HepG2 (cell line): Measurements from ENCODE around the gene SSR2. TPM values are rescaled to one million over a fixed set of nuclear protein-coding genes. Genes with fewer than 3 reads are reported as not detected.

Source experiments
- ATAC-seq: fragments of 200-7000 bp; cut with Tn5 transposase; 3 replicates; pipeline ENCODE4 v1.9.1; 2020; ENCODE audit warnings: mild to moderate bottlenecking, moderate library complexity
- BruUV-seq: library from RNA; stranded (reverse); fragments of 400-500 nt; replicated peaks from 2 replicates; lab custom pipeline; 2021; lab: Mats Ljungman, UMichigan
- CTCF ChIA-PET: fragments of 300-600 bp; formaldehyde crosslinking; extraction: SDS; loops from one replicate; lab custom pipeline; 2021; ENCODE audit warnings: low total read pairs, inconsistent platforms, low intra/inter-chr PET ratio; lab: Yijun Ruan, JAX
- POLR2A ChIA-PET: fragments of 350-600 bp; sonication (Branson Sonifier 250); formaldehyde crosslinking; loops from one replicate; lab custom pipeline; 2020; ENCODE audit warnings: antibody characterized with exemption, inconsistent platforms; lab: Yijun Ruan, JAX
- DNase-seq: peaks from one replicate; pipeline ENCODE4 v3.0.0-alpha.2; 2015; ENCODE audit warnings: low spot score
- FAIRE-seq: peaks from 3 replicates; lab custom pipeline; 2011; peaks lifted over from hg19 to GRCh38; lab: Jason Lieb, UNC
- H2AFZ ChIP-seq: one replicate; pipeline ENCODE4 v1.6.1; 2011; ENCODE audit warnings: low read length, inconsistent platforms
- H3K27ac ChIP-seq: fragments of 300-600 bp; 3 replicates; pipeline ENCODE4 v1.8.0; 2011; ENCODE audit warnings: mixed run types, mild to moderate bottlenecking, mixed read lengths, low read length, inconsistent platforms; ENCODE audit not compliant: insufficient read depth; ENCODE audit errors: extremely low read length
- H3K27me3 ChIP-seq, 2 experiments: fragments of 200-600 bp in 1 of 2; 2 replicates in 1 of 2; 3 replicates in 1 of 2; pipeline versions ENCODE4 v1.6.0 to v1.8.0; 2011; ENCODE audit warnings: low read length in 2 of 2, mild to moderate bottlenecking in 2 of 2, moderate library complexity in 2 of 2, inconsistent platforms in 1 of 2; ENCODE audit not compliant: insufficient read depth in 2 of 2, control insufficient read depth in 1 of 2
- H3K36me3 ChIP-seq, 2 experiments: fragments of 200-600 bp in 1 of 2; replicated peaks in 1 of 2; 2 replicates in 1 of 2; 3 replicates in 1 of 2; pipeline versions ENCODE4 v1.5.1 to v1.8.0; 2011; ENCODE audit warnings: low read length in 2 of 2, inconsistent platforms in 1 of 2; ENCODE audit not compliant: insufficient read depth in 2 of 2, control insufficient read depth in 1 of 2
- H3K4me1 ChIP-seq: 2 replicates; pipeline ENCODE4 v1.5.1; 2012; ENCODE audit warnings: low read length, inconsistent platforms; ENCODE audit not compliant: insufficient read depth
- H3K4me2 ChIP-seq: 2 replicates; pipeline ENCODE4 v1.6.0; 2011; ENCODE audit warnings: low read depth, low read length, inconsistent platforms
- H3K4me3 ChIP-seq, 3 experiments: fragments of 200-600 bp in 1 of 3; sonication (generic), shearing (Covaris generic) in 1 of 3; replicated peaks in 1 of 3; 2 replicates each; pipeline ENCODE4 v1.5.1; 2011 to 2016; ENCODE audit warnings: low read length in 3 of 3, inconsistent platforms in 2 of 3, low read depth in 2 of 3, mild to moderate bottlenecking in 2 of 3, control low read depth in 1 of 3, mixed read lengths in 1 of 3; ENCODE audit not compliant: insufficient read depth in 1 of 3
- H3K79me2 ChIP-seq: one replicate; pipeline ENCODE4 v1.6.1; 2011; ENCODE audit warnings: low read length, inconsistent platforms; ENCODE audit not compliant: insufficient read depth
- H3K9ac ChIP-seq: 2 replicates; pipeline ENCODE4 v1.6.0; 2011; ENCODE audit warnings: mild to moderate bottlenecking, low read depth, low read length, inconsistent platforms; ENCODE audit not compliant: insufficient read depth
- H3K9me3 ChIP-seq: 2 replicates; pipeline ENCODE4 v1.5.1; 2012; ENCODE audit warnings: mild to moderate bottlenecking, low read length
- H4K20me1 ChIP-seq: 2 replicates; pipeline ENCODE4 v1.6.0; 2011; ENCODE audit warnings: inconsistent platforms, mild to moderate bottlenecking, low read length, moderate library complexity; ENCODE audit not compliant: insufficient read depth
- CAMTA2 ChIP-seq: sonication (generic); formaldehyde crosslinking; IDR thresholded peaks from 2 replicates; pipeline ENCODE4 v1.4.0; 2020; ENCODE audit warnings: mild to moderate bottlenecking, missing genetic modification reagents, borderline replicate concordance
- KDM5A ChIP-seq: fragments of 200-600 bp; sonication (generic); IDR thresholded peaks from 2 replicates; pipeline ENCODE4 v1.7.0; 2018; ENCODE audit warnings: antibody characterized with exemption, mild to moderate bottlenecking, low read length, borderline replicate concordance
- PATZ1 ChIP-seq: sonication (generic); formaldehyde crosslinking; IDR thresholded peaks from 2 replicates; pipeline ENCODE4 v1.4.0; 2020; ENCODE audit warnings: missing genetic modification reagents
- RBAK ChIP-seq: sonication (generic); formaldehyde crosslinking; IDR thresholded peaks from 2 replicates; pipeline ENCODE4 v1.5.1; 2020; ENCODE audit warnings: mild to moderate bottlenecking, missing genetic modification reagents
- SP5 ChIP-seq: IDR thresholded peaks from 2 replicates; pipeline ENCODE4 v1.6.1; 2016; ENCODE audit warnings: low read depth, borderline replicate concordance
- STAG1 ChIP-seq: sonication (generic); formaldehyde crosslinking; IDR thresholded peaks from 2 replicates; pipeline ENCODE4 v1.4.0; 2020; ENCODE audit warnings: missing genetic modification reagents
- ZNF746 ChIP-seq: sonication (generic); formaldehyde crosslinking; IDR thresholded peaks from 2 replicates; pipeline ENCODE4 v1.8.0; 2022; ENCODE audit warnings: mild to moderate bottlenecking, missing genetic modification reagents
- WGBS: methylation state at CpG from one replicate; pipeline ENCODE4 v1.1.6; 2017; ENCODE audit warnings: low lambda C conversion rate; 5-methylcytosine and 5-hydroxymethylcytosine counted together
- in situ Hi-C: cut with HindIII; loops from 2 replicates; pipeline ENCODE4 v1.10.0; 2017; ENCODE audit warnings: low pct_unique_long_range_greater_than_20kb; ENCODE audit not compliant: extremely low pct_ligation_motif_present
- intact Hi-C: fragments of 100-400 bp; cut with micrococcal nuclease; formaldehyde crosslinking; loops from one replicate; pipeline ENCODE4 v1.10.0; 2022; ENCODE audit not compliant: unreplicated experiment
- polyA plus RNA-seq, 8 experiments: library from polyadenylated mRNA; depleted of rRNA in 3 of 8; stranded (reverse) in 7 of 8; unstranded in 1 of 8; fragments of >200 nt; fragmentation: Illumina TruSeq in 4 of 8; extraction: Trizol in 4 of 8; gene quantifications; 2 replicates each; pipeline versions ENCODE4 v1.2.1 to v1.2.3, GENCODE V29; 2011 to 2016; ENCODE audit warnings: low read depth in 4 of 8, missing spikeins in 1 of 8, mixed read lengths in 1 of 8; ENCODE audit not compliant: insufficient read depth in 1 of 8
- total RNA-seq, 5 experiments: library from RNA; depleted of rRNA; stranded (reverse); fragments of >200 nt; fragmentation: Illumina TruSeq; extraction: Trizol; gene quantifications; 2 replicates each; pipeline ENCODE4 v1.2.3, GENCODE V29; 2016; ENCODE audit warnings: low read depth in 1 of 5
- TF ChIP-seq, protein P1 (sequence below): sonication (generic); IDR thresholded peaks from 2 replicates; pipeline ENCODE4 v1.6.1; 2016; ENCODE audit warnings: low read depth, borderline replicate concordance

Gene SSR2
- total and polyA plus RNA-seq, 2 of the 13 experiments (the other 11 are each of a cell fraction or from before 2014, with no cell fraction given), result 284 to 461 TPM

- peaks cover 83% of the 10 kb centered on the region for H3K4me1 ChIP-seq
- POLR2A ChIA-PET, result interaction anchor here (1.0 to 13.5 kb wide), 7 partner anchors 8 to 154 kb away, joined by 3 to 390 read pairs (median 7); partner anchors contain the start of genes KHDC4 and RXFP4
- WGBS, result 11% methylated on average over 13 of the region's 14 CpGs
- H2AFZ ChIP-seq, result no peak overlapping the region
- no peaks in the 10 kb centered on the region for H3K9me3 ChIP-seq
- H3K27me3 ChIP-seq, result no peaks in the 10 kb centered on the region; a peak in 1 of 5 replicates
- ATAC-seq (peak; percentile 19; the same call in 2 of the 3 replicates), DNase-seq (no peak), FAIRE-seq (peak; percentile 23)
- H3K36me3 ChIP-seq, result peaks cover 0 to 3% of the 10 kb centered on the region in 2 experiments; a peak in 2 of 5 replicates
- CTCF ChIA-PET, result no interaction called here
- peak overlapping the region; percentile 13 for H3K27ac ChIP-seq
- TF ChIP-seq CAMTA2 (CRISPR knock-in tag), result no peak
- TF ChIP-seq PATZ1, result peak; percentile 65
- TF ChIP-seq KDM5A, result no peak
- peak; percentile 39; the same call in 1 of the 2 replicates for TF ChIP-seq ZNF746
- TF ChIP-seq RBAK (CRISPR knock-in tag), result 0 out of 2 replicates have a peak, but pooled peaks have one; percentile 14
- TF ChIP-seq, protein P1, sequence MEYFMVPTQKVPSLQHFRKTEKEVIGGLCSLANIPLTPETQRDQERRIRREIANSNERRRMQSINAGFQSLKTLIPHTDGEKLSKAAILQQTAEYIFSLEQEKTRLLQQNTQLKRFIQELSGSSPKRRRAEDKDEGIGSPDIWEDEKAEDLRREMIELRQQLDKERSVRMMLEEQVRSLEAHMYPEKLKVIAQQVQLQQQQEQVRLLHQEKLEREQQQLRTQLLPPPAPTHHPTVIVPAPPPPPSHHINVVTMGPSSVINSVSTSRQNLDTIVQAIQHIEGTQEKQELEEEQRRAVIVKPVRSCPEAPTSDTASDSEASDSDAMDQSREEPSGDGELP, result peak; percentile 43; the same call in 1 of the 2 replicates
- TF ChIP-seq SP5 (CRISPR knock-in tag), result 0 out of 2 replicates have a peak, but pooled peaks have one; percentile 3
- TF ChIP-seq STAG1 (CRISPR knock-in tag), result no peak
- H4K20me1 ChIP-seq, result 0 out of 2 replicates have a peak, but pooled peaks cover 2% of the 10 kb centered on the region
- in situ Hi-C loops, result no loop called here
- H3K9ac ChIP-seq, result peak overlapping the region; percentile 83
- no TSS peak for BruUV-seq
- intact Hi-C loops, result loop anchor here (5.0 kb wide), 1 partner anchor 34 kb away; the partner anchor contains the start of gene RXFP4
- peaks cover 54% of the 10 kb centered on the region for H3K79me2 ChIP-seq
- peak overlapping the region; percentile 92 for H3K4me2 ChIP-seq
- H3K4me3 ChIP-seq, result peak overlapping the region; percentile 85 to 92 (median 90)
Measured at GRCh38 chr1:155976062-155976912, 44.5 kb downstream of the SSR2 start.
